Measurements from ENCODE around the gene SAV1.
"Not testable (repeated sequence)": the region's sequence is repeated elsewhere in the genome, so short reads cannot be mapped to it uniquely, and the experiment has no call there.

The SAV1 gene

GRCh38 chr14:50664579-50664978, 3.5 kb downstream of the SAV1 start:
- not testable (repeated sequence) for FAIRE-seq

- no peak for FAIRE-seq
These were observed 8.7 kb downstream of the SAV1 start for GRCh38 chr14:50659327-50659974.

GRCh38 chr14:50658203-50658602, 9.9 kb downstream of the SAV1 start:
- no peak for FAIRE-seq

- FAIRE-seq, result no peak
These were observed 10.4 kb downstream of the SAV1 start for GRCh38 chr14:50657753-50658152.

GRCh38 chr14:50656776-50657175, 11.3 kb downstream of the SAV1 start:
- no peak for FAIRE-seq

GRCh38 chr14:50649691-50650090, 18.4 kb downstream of the SAV1 start:
- no peak for FAIRE-seq

- no peak for FAIRE-seq
These were observed 20.4 kb downstream of the SAV1 start for GRCh38 chr14:50647753-50648152.

GRCh38 chr14:50647282-50647681, 20.8 kb downstream of the SAV1 start:
- FAIRE-seq, result no peak

- no peak for FAIRE-seq
These were observed 33.0 kb downstream of the SAV1 start for GRCh38 chr14:50635141-50635540.

GRCh38 chr14:50633954-50634353, 34.2 kb downstream of the SAV1 start:
- no peak for FAIRE-seq

GRCh38 chr14:50631408-50631821, 36.7 kb downstream of the SAV1 start:
- peak; percentile 5 for FAIRE-seq

GRCh38 chr14:50624947-50625346, 43.2 kb downstream of the SAV1 start:
- not testable (repeated sequence) for FAIRE-seq

- no peak for FAIRE-seq
These were observed 43.7 kb downstream of the SAV1 start for GRCh38 chr14:50624447-50624846.

GRCh38 chr14:50622978-50623377, 45.1 kb downstream of the SAV1 start:
- FAIRE-seq, result no peak

- FAIRE-seq, result no peak
These were observed 47.8 kb downstream of the SAV1 start for GRCh38 chr14:50620341-50620740.

- peak; percentile 80 for FAIRE-seq
These were observed 48.5 kb downstream of the SAV1 start for GRCh38 chr14:50619569-50620141.

- FAIRE-seq, result no peak
These were observed 51.8 kb downstream of the SAV1 start for GRCh38 chr14:50616275-50616674.

- no peak for FAIRE-seq
These were observed 52.6 kb downstream of the SAV1 start for GRCh38 chr14:50615552-50615951.

GRCh38 chr14:50615056-50615455, 53.0 kb downstream of the SAV1 start:
- no peak for FAIRE-seq

- FAIRE-seq, result no peak
These were observed 55.3 kb downstream of the SAV1 start for GRCh38 chr14:50612806-50613205.

GRCh38 chr14:50610465-50610864, 57.6 kb downstream of the SAV1 start:
- no peak for FAIRE-seq

GRCh38 chr14:50608302-50608851, 59.7 kb downstream of the SAV1 start:
- FAIRE-seq, result peak; percentile 24

- FAIRE-seq, result no peak
These were observed 60.3 kb downstream of the SAV1 start for GRCh38 chr14:50607761-50608160.

- FAIRE-seq, result no peak
These were observed 60.9 kb downstream of the SAV1 start for GRCh38 chr14:50607181-50607580.

- FAIRE-seq, result no peak
These were observed 61.6 kb downstream of the SAV1 start for GRCh38 chr14:50606468-50606867.
